GF-D8 (cell line): ENCODE data around the gene OCLN.
"Not testable (repeated sequence)": the region's sequence is repeated elsewhere in the genome, so short reads cannot be mapped to it uniquely, and the experiment has no call there.

Experiments
- DNase-seq: peaks from one replicate; lab custom pipeline; 2025; lab: John Stamatoyannopoulos, UW

Gene OCLN

GRCh38 chr5:69492391-69492922 is at the start of gene OCLN:
Gene OCLN (plus strand): TSS chr5:69492790. CDS start chr5:69504245, 11,455 bp downstream.
- DNase-seq, result no peak

- no peak for DNase-seq
These were observed 48.3 kb upstream of the OCLN start for GRCh38 chr5:69444127-69444754.

- no peak for DNase-seq
These were observed 43.1 kb upstream of the OCLN start for GRCh38 chr5:69449511-69449910.

GRCh38 chr5:69450116-69450515 is 42.5 kb upstream of the OCLN start:
- DNase-seq, result no peak

- not testable (repeated sequence) for DNase-seq
These were observed 42.1 kb upstream of the OCLN start for GRCh38 chr5:69450527-69450926.

- DNase-seq, result no peak
These were observed 40.5 kb upstream of the OCLN start for GRCh38 chr5:69451941-69452647.

- not testable (repeated sequence) for DNase-seq
These were observed 39.1 kb upstream of the OCLN start for GRCh38 chr5:69453487-69453886.

- DNase-seq, result no peak
These were observed 37.9 kb upstream of the OCLN start for GRCh38 chr5:69454460-69455249.

GRCh38 chr5:69455428-69455988 is 37.1 kb upstream of the OCLN start:
- DNase-seq, result not testable (repeated sequence)

- DNase-seq, result no peak
These were observed 30.4 kb upstream of the OCLN start for GRCh38 chr5:69462170-69462569.

GRCh38 chr5:69466375-69466774 is 26.2 kb upstream of the OCLN start:
- not testable (repeated sequence) for DNase-seq

GRCh38 chr5:69467442-69468225 is 25.0 kb upstream of the OCLN start:
- no peak for DNase-seq

GRCh38 chr5:69468631-69469030 is 24.0 kb upstream of the OCLN start:
- DNase-seq, result no peak

- not testable (repeated sequence) for DNase-seq
These were observed 21.1 kb upstream of the OCLN start for GRCh38 chr5:69471516-69471915.

- not testable (repeated sequence) for DNase-seq
These were observed 20.0 kb upstream of the OCLN start for GRCh38 chr5:69472535-69473143.

- DNase-seq, result no peak
These were observed 15.4 kb upstream of the OCLN start for GRCh38 chr5:69477170-69477569.

- not testable (repeated sequence) for DNase-seq
These were observed 14.3 kb upstream of the OCLN start for GRCh38 chr5:69478296-69478695.

- DNase-seq, result peak; percentile 1
These were observed 7.7 kb upstream of the OCLN start for GRCh38 chr5:69484891-69485290.

GRCh38 chr5:69485471-69485870 is 7.1 kb upstream of the OCLN start:
- no peak for DNase-seq

- DNase-seq, result no peak
These were observed 3.3 kb upstream of the OCLN start for GRCh38 chr5:69489246-69489645.

GRCh38 chr5:69491027-69491426 is 1.6 kb upstream of the OCLN start:
- DNase-seq, result no peak
